Keratinocyte (primary cell): ENCODE results near the gene PTPRD.

ENCODE experiments used
- CTCF ChIP-seq, 3 experiments: IDR thresholded peaks in 1 of 3; conservative IDR thresholded peaks in 1 of 3; optimal IDR thresholded peaks in 1 of 3; 2 replicates in 2 of 3; 3 replicates in 1 of 3; pipeline versions ENCODE3 to v1.5.1; 2011; ENCODE audit warnings: low read length in 3 of 3, mild to moderate bottlenecking in 3 of 3, moderate library complexity in 2 of 3, control low read depth in 1 of 3, inconsistent platforms in 1 of 3; ENCODE audit not compliant: insufficient read depth in 2 of 3; ENCODE audit errors: extremely low read depth in 1 of 3
- EZH2 ChIP-seq: IDR thresholded peaks from one replicate; pipeline ENCODE4 v1.6.1; 2012; ENCODE audit warnings: inconsistent platforms, mild to moderate bottlenecking, low read length, moderate library complexity

- TF ChIP-seq EZH2 (no peak), CTCF (optimal IDR thresholded peaks at IDR 0.05 in 1 of 3, IDR thresholded peaks at IDR 0.05 in 1 of 3, conservative IDR thresholded peaks at IDR 0.05 in 1 of 3; ENCODE audit: extremely low read depth in 1 of 3, insufficient read depth in 2 of 3, low read length in 3 of 3) (no peak)
Observed at GRCh38 chr9:9326749-9327148, 1286.1 kb downstream of the PTPRD start.
